B cell (primary cell): ENCODE results near the gene CHCHD3.

Source experiments
- EZH2 ChIP-seq: IDR thresholded peaks from 2 replicates; pipeline ENCODE4 v1.6.1; 2012; ENCODE audit warnings: borderline replicate concordance, low read depth, mild to moderate bottlenecking, moderate library complexity, low read length; ENCODE audit not compliant: insufficient read depth, poor library complexity, severe bottlenecking
- TF ChIP-seq, protein P1 (sequence below): fragments of 200-600 bp; IDR thresholded peaks from one replicate; pipeline ENCODE4 v1.8.0; 2022; ENCODE audit warnings: antibody characterized with exemption, mild to moderate bottlenecking

DNA sequence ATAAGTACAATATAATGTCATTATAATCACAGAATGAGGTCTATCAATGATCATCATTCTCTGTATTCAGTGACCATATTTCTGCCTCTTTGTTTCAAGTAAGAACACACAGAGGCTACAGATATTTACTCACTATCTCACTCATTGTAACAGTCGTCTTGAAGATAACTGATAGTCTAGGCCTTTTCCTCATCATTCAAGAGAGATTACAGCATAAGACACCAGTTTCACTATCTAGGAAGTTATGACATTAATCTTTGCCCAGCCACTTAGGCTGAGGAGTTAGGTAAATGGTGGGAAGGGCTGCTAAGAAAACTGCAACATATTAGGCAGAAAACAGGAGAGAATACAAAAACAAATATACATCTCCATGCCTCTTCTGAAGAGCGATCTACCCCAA is 125.3 kb downstream of the CHCHD3 start:
- TF ChIP-seq, protein P1, sequence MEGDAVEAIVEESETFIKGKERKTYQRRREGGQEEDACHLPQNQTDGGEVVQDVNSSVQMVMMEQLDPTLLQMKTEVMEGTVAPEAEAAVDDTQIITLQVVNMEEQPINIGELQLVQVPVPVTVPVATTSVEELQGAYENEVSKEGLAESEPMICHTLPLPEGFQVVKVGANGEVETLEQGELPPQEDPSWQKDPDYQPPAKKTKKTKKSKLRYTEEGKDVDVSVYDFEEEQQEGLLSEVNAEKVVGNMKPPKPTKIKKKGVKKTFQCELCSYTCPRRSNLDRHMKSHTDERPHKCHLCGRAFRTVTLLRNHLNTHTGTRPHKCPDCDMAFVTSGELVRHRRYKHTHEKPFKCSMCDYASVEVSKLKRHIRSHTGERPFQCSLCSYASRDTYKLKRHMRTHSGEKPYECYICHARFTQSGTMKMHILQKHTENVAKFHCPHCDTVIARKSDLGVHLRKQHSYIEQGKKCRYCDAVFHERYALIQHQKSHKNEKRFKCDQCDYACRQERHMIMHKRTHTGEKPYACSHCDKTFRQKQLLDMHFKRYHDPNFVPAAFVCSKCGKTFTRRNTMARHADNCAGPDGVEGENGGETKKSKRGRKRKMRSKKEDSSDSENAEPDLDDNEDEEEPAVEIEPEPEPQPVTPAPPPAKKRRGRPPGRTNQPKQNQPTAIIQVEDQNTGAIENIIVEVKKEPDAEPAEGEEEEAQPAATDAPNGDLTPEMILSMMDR, result no peak
- no peak for TF ChIP-seq EZH2
